ENCODE data around the gene CBL. TPM values are rescaled to one million over a fixed set of nuclear protein-coding genes. Genes with fewer than 3 reads are reported as not detected.

The CBL gene
- total and polyA plus RNA-seq, 4 donors: 3.8 to 37.4 (median 19.3) TPM

GRCh38 chr11:119284344-119285157, 78.4 kb downstream of the CBL start:
- Histone ChIP-seq H3K4me3 (ENCODE audit: low read length in 2 of 2) (no peak overlapping the region), H3K4me1 (ENCODE audit: control insufficient read depth in 1 of 2, insufficient read depth in 2 of 2, low read length in 2 of 2) (no peaks in the 10 kb centered on the region), H3K27ac (ENCODE audit: low read depth in 1 of 2, low read length in 2 of 2) (no peak overlapping the region), H3K9me3 (ENCODE audit: control insufficient read depth, low read length) (no peaks in the 10 kb centered on the region), H3K36me3 (ENCODE audit: control insufficient read depth in 1 of 2, insufficient read depth in 2 of 2, low read length in 1 of 2) (peaks cover 0 to 3% of the 10 kb centered on the region in 2 donors), H3K27me3 (ENCODE audit: control insufficient read depth in 1 of 2, insufficient read depth in 2 of 2, low read length in 1 of 2) (no peaks in the 10 kb centered on the region)
- WGBS, 2 donors: 63 to 68% methylated on average over 9 of the region's 9 CpGs
- ATAC-seq (ENCODE audit: low FRiP score) (peak; percentile 71), DNase-seq (no peak)
- intact Hi-C loops (cut with DNase I): loop anchor here (2.0 to 5.0 kb wide), 2 partner anchors 38 to 77 kb away; partner anchors contain the start of gene CBL (in 1 of the 2)

- Histone ChIP-seq H3K36me3 (ENCODE audit: control insufficient read depth in 1 of 2, insufficient read depth in 2 of 2, low read length in 1 of 2) (peaks cover 0 to 3% of the 10 kb centered on the region in 2 donors), H3K9me3 (ENCODE audit: control insufficient read depth, low read length) (no peaks in the 10 kb centered on the region), H3K4me3 (ENCODE audit: low read length in 2 of 2) (no peak overlapping the region), H3K27ac (ENCODE audit: low read depth in 1 of 2, low read length in 2 of 2) (no peak overlapping the region), H3K4me1 (ENCODE audit: control insufficient read depth in 1 of 2, insufficient read depth in 2 of 2, low read length in 2 of 2) (no peaks in the 10 kb centered on the region), H3K27me3 (ENCODE audit: control insufficient read depth in 1 of 2, insufficient read depth in 2 of 2, low read length in 1 of 2) (no peaks in the 10 kb centered on the region)
- ATAC-seq (ENCODE audit: low FRiP score) (no peak), DNase-seq (no peak)
- intact Hi-C loops (cut with DNase I): loop anchor here in 1 of 2 donors (2.0 kb wide), 1 partner anchor 37 kb away; no protein-coding TSS in a partner anchor
- 94% methylated on average over 9 of the region's 9 CpGs for WGBS, 2 donors
Measured at GRCh38 chr11:119285431-119285830, 79.3 kb downstream of the CBL start.

GRCh38 chr11:119288219-119288618, 82.1 kb downstream of the CBL start:
- H3K36me3 ChIP-seq (ENCODE audit: control insufficient read depth in 1 of 2, insufficient read depth in 2 of 2, low read length in 1 of 2): peaks cover 0 to 4% of the 10 kb centered on the region in 2 donors
- no peak overlapping the region for H3K27ac ChIP-seq (ENCODE audit: low read depth in 1 of 2, low read length in 2 of 2)
- H3K4me3 ChIP-seq (ENCODE audit: low read length in 2 of 2): no peak overlapping the region
- H3K27me3 ChIP-seq (ENCODE audit: control insufficient read depth in 1 of 2, insufficient read depth in 2 of 2, low read length in 1 of 2): no peaks in the 10 kb centered on the region
- DNase-seq (no peak), ATAC-seq (ENCODE audit: low FRiP score) (no peak)
- H3K9me3 ChIP-seq (ENCODE audit: control insufficient read depth, low read length): no peaks in the 10 kb centered on the region
- intact Hi-C loops (cut with DNase I): no loop called here
- WGBS, 2 donors: 81 to 89% methylated on average over 3 of the region's 3 CpGs
- H3K4me1 ChIP-seq (ENCODE audit: control insufficient read depth in 1 of 2, insufficient read depth in 2 of 2, low read length in 2 of 2): no peaks in the 10 kb centered on the region

DNA sequence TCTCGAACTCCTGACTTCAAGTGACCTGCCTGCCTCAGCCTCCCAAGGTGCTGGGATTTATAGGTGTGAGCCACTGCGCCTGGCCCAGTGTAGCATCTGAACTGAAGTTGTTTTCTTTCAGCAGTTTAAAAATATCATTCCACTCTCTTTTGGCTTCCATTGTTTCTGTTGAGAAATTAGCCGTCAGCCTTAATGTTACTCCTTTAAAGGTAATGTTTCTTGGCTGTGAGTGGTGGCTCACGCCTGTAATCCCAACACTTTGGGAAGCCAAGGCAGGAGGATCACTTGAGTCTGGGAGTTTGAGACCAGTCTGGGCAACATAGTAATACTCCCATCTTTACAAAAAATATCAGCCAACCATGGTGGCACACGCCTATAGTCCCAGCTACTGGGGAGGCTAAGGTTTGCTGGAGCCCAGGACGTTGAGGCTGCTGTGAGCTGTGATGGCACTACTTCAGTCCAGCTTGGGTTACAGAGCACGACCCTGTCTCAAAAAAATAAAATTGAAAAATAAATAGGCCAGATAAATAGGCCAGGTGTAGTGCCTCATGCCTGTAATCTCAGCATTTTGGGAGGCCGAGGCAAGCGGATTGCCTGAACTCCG, 84.9 kb downstream of the CBL start:
- intact Hi-C loops (cut with DNase I): no loop called here
- DNase-seq: no peak
- H3K9me3 ChIP-seq (ENCODE audit: control insufficient read depth, low read length): no peaks in the 10 kb centered on the region
- WGBS, 2 donors: 97% methylated on average over 10 of the region's 10 CpGs
- H3K27ac ChIP-seq (ENCODE audit: low read depth in 1 of 2, low read length in 2 of 2): no peak overlapping the region
- H3K27me3 ChIP-seq (ENCODE audit: control insufficient read depth in 1 of 2, insufficient read depth in 2 of 2, low read length in 1 of 2): no peaks in the 10 kb centered on the region
- H3K4me1 ChIP-seq (ENCODE audit: control insufficient read depth in 1 of 2, insufficient read depth in 2 of 2, low read length in 2 of 2): no peaks in the 10 kb centered on the region
- ATAC-seq (ENCODE audit: low FRiP score): no peak
- peaks cover 0 to 4% of the 10 kb centered on the region in 2 donors for H3K36me3 ChIP-seq (ENCODE audit: control insufficient read depth in 1 of 2, insufficient read depth in 2 of 2, low read length in 1 of 2)
- H3K4me3 ChIP-seq (ENCODE audit: low read length in 2 of 2): no peak overlapping the region

- DNase-seq: no peak
- no peak overlapping the region for H3K27ac ChIP-seq (ENCODE audit: low read depth in 1 of 2, low read length in 2 of 2)
- intact Hi-C loops (cut with DNase I): no loop called here
- H3K27me3 ChIP-seq (ENCODE audit: control insufficient read depth in 1 of 2, insufficient read depth in 2 of 2, low read length in 1 of 2): no peaks in the 10 kb centered on the region
- WGBS, 2 donors: 86 to 90% methylated on average over 3 of the region's 3 CpGs
- no peaks in the 10 kb centered on the region for H3K9me3 ChIP-seq (ENCODE audit: control insufficient read depth, low read length)
- no peak for ATAC-seq (ENCODE audit: low FRiP score)
- H3K36me3 ChIP-seq (ENCODE audit: control insufficient read depth in 1 of 2, insufficient read depth in 2 of 2, low read length in 1 of 2): peaks cover 0 to 3% of the 10 kb centered on the region in 2 donors
- H3K4me1 ChIP-seq (ENCODE audit: control insufficient read depth in 1 of 2, insufficient read depth in 2 of 2, low read length in 2 of 2): no peaks in the 10 kb centered on the region
- H3K4me3 ChIP-seq (ENCODE audit: low read length in 2 of 2): no peak overlapping the region
Measured at GRCh38 chr11:119293461-119293860, 87.3 kb downstream of the CBL start.

GRCh38 chr11:119295178-119295577, 89.0 kb downstream of the CBL start:
- intact Hi-C loops (cut with DNase I): no loop called here
- peaks cover 0 to 6% of the 10 kb centered on the region in 2 donors for H3K36me3 ChIP-seq (ENCODE audit: control insufficient read depth in 1 of 2, insufficient read depth in 2 of 2, low read length in 1 of 2)
- H3K9me3 ChIP-seq (ENCODE audit: control insufficient read depth, low read length): no peaks in the 10 kb centered on the region
- no peak for ATAC-seq (ENCODE audit: low FRiP score)
- no peak for DNase-seq
- H3K4me3 ChIP-seq (ENCODE audit: low read length in 2 of 2): no peak overlapping the region
- no peak overlapping the region for H3K27ac ChIP-seq (ENCODE audit: low read depth in 1 of 2, low read length in 2 of 2)
- 45 to 53% methylated on average over 3 of the region's 3 CpGs for WGBS, 2 donors
- no peaks in the 10 kb centered on the region for H3K27me3 ChIP-seq (ENCODE audit: control insufficient read depth in 1 of 2, insufficient read depth in 2 of 2, low read length in 1 of 2)
- no peaks in the 10 kb centered on the region for H3K4me1 ChIP-seq (ENCODE audit: control insufficient read depth in 1 of 2, insufficient read depth in 2 of 2, low read length in 2 of 2)

DNA sequence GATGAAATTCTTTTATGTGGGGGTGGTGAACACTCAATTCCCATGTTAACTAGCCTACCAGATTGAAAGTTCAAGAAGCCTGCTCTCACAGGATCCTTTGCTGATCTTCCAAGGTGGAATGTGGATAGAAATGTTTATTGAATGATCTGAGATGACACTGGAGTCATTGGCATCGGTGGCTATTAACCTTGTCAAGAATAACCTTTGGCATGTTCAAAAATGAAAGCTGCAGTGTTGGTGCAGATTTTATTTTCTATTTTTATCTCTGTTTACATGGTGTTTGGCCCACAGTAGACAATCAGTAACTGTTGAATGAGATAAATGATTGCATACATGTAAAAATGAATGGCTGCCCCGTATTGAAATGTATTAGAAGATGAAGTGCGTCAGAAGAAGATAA, 91.8 kb downstream of the CBL start:
- no peak overlapping the region for H3K27ac ChIP-seq (ENCODE audit: low read depth in 1 of 2, low read length in 2 of 2)

DNA sequence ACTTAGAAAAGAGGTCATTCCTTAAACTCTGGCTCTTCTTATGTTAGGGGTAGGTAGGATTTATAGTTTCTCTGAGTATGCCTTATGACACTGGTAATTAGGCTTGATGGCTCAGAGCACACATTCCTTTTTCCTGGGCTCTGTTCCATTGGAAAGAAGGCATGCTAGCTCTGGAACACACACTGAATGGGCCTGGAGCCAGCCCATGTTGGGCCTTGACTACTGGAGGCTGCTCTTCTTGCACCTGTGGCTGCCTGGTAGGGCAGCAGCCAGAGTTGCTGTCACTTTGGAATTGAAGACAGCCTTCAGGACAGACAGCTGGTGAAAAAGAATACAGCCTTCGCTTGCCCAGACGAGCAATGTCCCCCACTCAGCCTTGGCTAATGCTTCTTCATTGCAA, 92.6 kb downstream of the CBL start:
- Histone ChIP-seq H3K36me3 (ENCODE audit: control insufficient read depth in 1 of 2, insufficient read depth in 2 of 2, low read length in 1 of 2) (peaks cover 0 to 6% of the 10 kb centered on the region in 2 donors), H3K9me3 (ENCODE audit: control insufficient read depth, low read length) (no peaks in the 10 kb centered on the region), H3K27ac (ENCODE audit: low read depth in 1 of 2, low read length in 2 of 2) (no peak overlapping the region), H3K4me1 (ENCODE audit: control insufficient read depth in 1 of 2, insufficient read depth in 2 of 2, low read length in 2 of 2) (no peaks in the 10 kb centered on the region), H3K27me3 (ENCODE audit: control insufficient read depth in 1 of 2, insufficient read depth in 2 of 2, low read length in 1 of 2) (no peaks in the 10 kb centered on the region), H3K4me3 (ENCODE audit: low read length in 2 of 2) (no peak overlapping the region)
- DNase-seq: no peak
- intact Hi-C loops (cut with DNase I): no loop called here
- 86% methylated on average over 2 of the region's 2 CpGs for WGBS, 2 donors
- no peak for ATAC-seq (ENCODE audit: low FRiP score)

More for the DNA sequence above, 91.8 kb downstream of the CBL start:
- intact Hi-C loops (cut with DNase I): no loop called here
- no peaks in the 10 kb centered on the region for H3K27me3 ChIP-seq (ENCODE audit: control insufficient read depth in 1 of 2, insufficient read depth in 2 of 2, low read length in 1 of 2)
- no peak overlapping the region for H3K4me3 ChIP-seq (ENCODE audit: low read length in 2 of 2)
- H3K9me3 ChIP-seq (ENCODE audit: control insufficient read depth, low read length): no peaks in the 10 kb centered on the region
- DNase-seq (no peak), ATAC-seq (ENCODE audit: low FRiP score) (no peak)
- 50 to 60% methylated on average over 3 of the region's 3 CpGs for WGBS, 2 donors
- no peaks in the 10 kb centered on the region for H3K4me1 ChIP-seq (ENCODE audit: control insufficient read depth in 1 of 2, insufficient read depth in 2 of 2, low read length in 2 of 2)
- H3K36me3 ChIP-seq (ENCODE audit: control insufficient read depth in 1 of 2, insufficient read depth in 2 of 2, low read length in 1 of 2): peaks cover 0 to 5% of the 10 kb centered on the region in 2 donors

- DNase-seq (no peak), ATAC-seq (ENCODE audit: low FRiP score) (no peak)
- Histone ChIP-seq H3K36me3 (ENCODE audit: control insufficient read depth in 1 of 2, insufficient read depth in 2 of 2, low read length in 1 of 2) (peaks cover 0 to 8% of the 10 kb centered on the region in 2 donors), H3K9me3 (ENCODE audit: control insufficient read depth, low read length) (no peaks in the 10 kb centered on the region), H3K4me1 (ENCODE audit: control insufficient read depth in 1 of 2, insufficient read depth in 2 of 2, low read length in 2 of 2) (no peaks in the 10 kb centered on the region), H3K27ac (ENCODE audit: low read depth in 1 of 2, low read length in 2 of 2) (no peak overlapping the region), H3K4me3 (ENCODE audit: low read length in 2 of 2) (no peak overlapping the region), H3K27me3 (ENCODE audit: control insufficient read depth in 1 of 2, insufficient read depth in 2 of 2, low read length in 1 of 2) (no peaks in the 10 kb centered on the region)
- intact Hi-C loops (cut with DNase I): no loop called here
- 87 to 92% methylated on average over 9 of the region's 9 CpGs for WGBS, 2 donors
Measured at GRCh38 chr11:119299416-119299815, 93.3 kb downstream of the CBL start.

All from aorta (tissue), 5 donors.